Measurements from ENCODE around the gene CARD10. TPM values are rescaled to one million over a fixed set of nuclear protein-coding genes. Genes with fewer than 3 reads are reported as not detected.

The CARD10 gene, protein sequence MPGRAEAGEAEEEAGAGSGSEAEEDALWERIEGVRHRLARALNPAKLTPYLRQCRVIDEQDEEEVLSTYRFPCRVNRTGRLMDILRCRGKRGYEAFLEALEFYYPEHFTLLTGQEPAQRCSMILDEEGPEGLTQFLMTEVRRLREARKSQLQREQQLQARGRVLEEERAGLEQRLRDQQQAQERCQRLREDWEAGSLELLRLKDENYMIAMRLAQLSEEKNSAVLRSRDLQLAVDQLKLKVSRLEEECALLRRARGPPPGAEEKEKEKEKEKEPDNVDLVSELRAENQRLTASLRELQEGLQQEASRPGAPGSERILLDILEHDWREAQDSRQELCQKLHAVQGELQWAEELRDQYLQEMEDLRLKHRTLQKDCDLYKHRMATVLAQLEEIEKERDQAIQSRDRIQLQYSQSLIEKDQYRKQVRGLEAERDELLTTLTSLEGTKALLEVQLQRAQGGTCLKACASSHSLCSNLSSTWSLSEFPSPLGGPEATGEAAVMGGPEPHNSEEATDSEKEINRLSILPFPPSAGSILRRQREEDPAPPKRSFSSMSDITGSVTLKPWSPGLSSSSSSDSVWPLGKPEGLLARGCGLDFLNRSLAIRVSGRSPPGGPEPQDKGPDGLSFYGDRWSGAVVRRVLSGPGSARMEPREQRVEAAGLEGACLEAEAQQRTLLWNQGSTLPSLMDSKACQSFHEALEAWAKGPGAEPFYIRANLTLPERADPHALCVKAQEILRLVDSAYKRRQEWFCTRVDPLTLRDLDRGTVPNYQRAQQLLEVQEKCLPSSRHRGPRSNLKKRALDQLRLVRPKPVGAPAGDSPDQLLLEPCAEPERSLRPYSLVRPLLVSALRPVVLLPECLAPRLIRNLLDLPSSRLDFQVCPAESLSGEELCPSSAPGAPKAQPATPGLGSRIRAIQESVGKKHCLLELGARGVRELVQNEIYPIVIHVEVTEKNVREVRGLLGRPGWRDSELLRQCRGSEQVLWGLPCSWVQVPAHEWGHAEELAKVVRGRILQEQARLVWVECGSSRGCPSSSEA
- 2.4 and 2.5 TPM in 2 replicates for total RNA-seq

DNA sequence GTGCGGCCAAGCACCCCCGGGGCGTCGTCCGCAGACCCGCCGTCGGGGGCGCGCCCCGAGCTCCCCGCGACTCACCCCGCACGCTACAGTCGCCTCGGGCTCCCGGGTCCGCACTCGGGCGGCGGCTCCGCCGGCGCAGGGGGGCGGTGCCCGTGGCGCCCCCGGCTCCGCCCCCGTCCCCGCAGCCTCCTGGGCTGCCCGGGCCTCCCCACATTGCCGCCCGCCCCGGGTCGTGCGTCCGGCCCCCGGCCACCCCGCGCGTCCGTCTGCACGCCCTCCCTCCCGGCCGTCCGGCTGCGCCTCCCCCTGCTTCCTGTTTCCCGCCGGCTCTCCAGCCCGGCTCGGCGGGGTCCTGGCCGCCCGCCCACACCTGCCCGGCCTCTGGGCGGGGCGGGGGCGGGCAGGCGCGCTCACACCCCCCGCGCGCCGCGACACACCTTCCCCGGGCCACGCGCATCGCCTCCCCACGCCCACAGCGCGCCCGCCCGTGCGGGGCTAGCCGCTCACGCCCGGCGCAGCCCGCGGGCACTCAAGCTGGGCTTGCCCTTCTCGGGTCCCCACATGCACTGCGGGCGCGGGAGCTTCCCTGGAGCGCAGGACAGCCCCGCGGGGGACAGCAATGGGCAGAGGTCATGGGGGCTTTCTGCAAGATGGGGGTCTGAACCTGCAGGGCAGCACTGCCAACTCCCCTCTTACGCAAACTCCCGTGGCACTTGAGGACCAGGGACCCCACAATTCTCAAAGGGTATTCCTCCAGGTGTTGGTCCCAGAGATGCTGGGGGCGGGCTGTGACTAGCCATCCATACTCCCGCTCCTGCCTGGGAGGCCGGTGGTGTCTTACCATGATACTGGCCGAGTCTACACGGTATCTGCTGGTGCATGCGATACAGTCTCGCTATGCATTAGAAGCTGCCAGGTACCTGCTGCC lies at the start of gene CARD10:
CARD10 (minus strand) TSS at position 148 of the 928 bp plus-strand sequence. CDS start 215 bp downstream, outside the sequence.

GRCh38 chr22:37559901-37560607 lies 40.8 kb upstream of the CARD10 start, which contains the start of gene CDC42EP1:
CDC42EP1 (plus strand) TSS chr22:37560480; CDS start chr22:37566350, 5,870 bp downstream.

GRCh38 chr22:37486224-37486845 lies 32.9 kb downstream of the CARD10 start, which contains the start of gene MFNG:
MFNG (minus strand) TSS chr22:37486384; CDS start chr22:37486177, 207 bp downstream.

Other genes starting within 250 kb of the CARD10 start
- 0.06 and 0.40 TPM in 2 replicates for gene CYTH4, start 236.9 kb downstream of the CARD10 start, total RNA-seq
- gene ELFN2, start 91.9 kb downstream of the CARD10 start, total RNA-seq, result not detected in 2 replicates
- 0.93 and 2.4 TPM in 2 replicates for gene MFNG, start 33.0 kb downstream of the CARD10 start, total RNA-seq
- gene CDC42EP1, start 41.1 kb upstream of the CARD10 start, total RNA-seq, result 13.6 and 19.8 TPM in 2 replicates
- gene LGALS2, start 60.7 kb upstream of the CARD10 start, total RNA-seq, result not detected in 2 replicates
- 42.4 and 47.6 TPM in 2 replicates for gene GGA1, start 89.4 kb upstream of the CARD10 start, total RNA-seq
- 4.9 and 5.3 TPM in 2 replicates for gene SH3BP1, start 120.3 kb upstream of the CARD10 start, total RNA-seq
- 4.2 and 8.3 TPM in 2 replicates for gene PDXP, start 139.3 kb upstream of the CARD10 start, total RNA-seq
- 9,942 and 11,444 TPM in 2 replicates for gene LGALS1, start 156.2 kb upstream of the CARD10 start, total RNA-seq
- 18.5 and 19.8 TPM in 2 replicates for gene NOL12, start 166.9 kb upstream of the CARD10 start, total RNA-seq
- gene TRIOBP, start 177.6 kb upstream of the CARD10 start, total RNA-seq, result 114 and 150 TPM in 2 replicates

Data from aortic smooth muscle cell (primary cell).